Activated gamma-delta T cell (primary cell): Measurements from ENCODE around the gene CRY2.

Experiments
- DNase-seq: peaks from one replicate; lab custom pipeline; 2025; lab: John Stamatoyannopoulos, UW

CRY2 gene

DNA sequence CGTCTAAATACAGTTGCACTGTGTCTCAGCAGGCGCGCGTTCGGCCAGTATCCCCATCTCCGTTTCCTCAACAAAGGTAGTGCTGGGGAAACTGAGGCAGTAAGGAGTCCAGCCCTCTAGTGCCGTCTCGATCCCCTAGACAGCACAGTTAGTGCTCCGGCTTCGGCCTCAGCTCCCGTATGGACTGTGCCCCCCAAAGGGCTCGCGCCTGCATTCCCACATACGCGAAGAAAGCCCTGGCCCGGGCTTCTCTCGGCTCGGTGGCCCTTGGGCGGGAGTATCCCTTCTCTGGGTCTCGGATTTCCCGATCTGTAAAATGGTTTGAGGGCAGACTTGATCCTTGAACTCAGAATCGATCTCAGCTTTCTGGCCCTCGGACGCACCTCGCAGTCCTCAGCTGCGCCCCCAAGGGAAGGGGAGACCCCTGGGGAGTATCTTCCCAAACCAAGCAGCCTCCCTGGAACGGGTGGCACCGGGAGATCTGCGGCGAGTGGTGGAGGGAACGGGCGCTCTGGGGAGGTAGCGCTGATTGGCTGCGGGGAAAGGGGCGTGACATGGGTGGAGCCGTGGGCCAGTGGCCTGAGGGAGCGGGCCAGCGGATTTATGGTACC is 71.2 kb downstream of the CRY2 start:
- peak; percentile 36 for DNase-seq

GRCh38 chr11:45918962-45919675 is 71.8 kb downstream of the CRY2 start:
- no peak for DNase-seq

GRCh38 chr11:45919806-45920530 is 72.7 kb downstream of the CRY2 start:
- DNase-seq, result no peak

DNA sequence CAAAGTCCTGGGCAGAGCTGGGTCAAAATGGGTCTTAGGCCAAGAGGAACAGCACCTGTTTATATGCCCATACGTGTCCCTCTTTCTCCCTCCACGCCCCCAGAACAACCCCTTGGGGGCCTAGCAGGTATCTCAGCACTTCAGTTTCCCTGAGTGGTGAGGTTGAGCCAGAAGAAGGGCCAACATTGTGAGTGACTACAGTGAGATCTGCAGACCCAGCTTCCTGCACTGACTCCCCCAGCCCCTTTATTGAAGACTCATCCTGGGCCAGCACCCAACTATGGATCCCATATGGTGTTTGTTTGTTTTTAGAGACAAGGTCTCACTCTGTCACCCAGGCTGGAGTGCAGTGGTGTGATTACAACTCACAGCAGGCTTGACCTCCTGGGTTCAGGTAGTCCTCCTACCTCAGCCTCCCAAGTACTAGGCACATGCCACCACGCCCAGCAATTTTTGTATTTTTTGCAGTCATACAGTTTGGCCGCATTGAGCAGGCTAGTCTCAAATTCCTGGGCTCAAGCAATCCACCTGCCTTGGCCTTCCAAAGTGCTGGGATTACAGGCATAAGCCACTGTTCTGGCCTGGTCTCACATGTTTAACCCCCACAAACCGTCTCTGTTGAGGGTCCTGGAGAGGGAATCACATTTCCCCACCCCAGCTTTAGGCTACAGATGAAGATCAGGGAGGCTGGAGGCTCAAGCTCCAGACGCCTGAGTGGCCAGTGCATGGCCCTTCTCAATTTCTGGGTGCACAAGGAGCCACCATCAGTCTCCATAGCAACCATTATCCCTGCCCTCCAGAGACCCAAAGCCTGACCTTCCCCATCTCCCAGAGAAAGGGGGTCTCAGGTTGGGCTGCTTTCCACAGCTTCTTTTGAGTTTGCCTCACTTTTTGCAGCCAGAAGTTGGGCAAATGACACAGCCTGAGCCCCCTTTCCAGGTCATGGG is 73.5 kb downstream of the CRY2 start:
- no peak for DNase-seq

DNA sequence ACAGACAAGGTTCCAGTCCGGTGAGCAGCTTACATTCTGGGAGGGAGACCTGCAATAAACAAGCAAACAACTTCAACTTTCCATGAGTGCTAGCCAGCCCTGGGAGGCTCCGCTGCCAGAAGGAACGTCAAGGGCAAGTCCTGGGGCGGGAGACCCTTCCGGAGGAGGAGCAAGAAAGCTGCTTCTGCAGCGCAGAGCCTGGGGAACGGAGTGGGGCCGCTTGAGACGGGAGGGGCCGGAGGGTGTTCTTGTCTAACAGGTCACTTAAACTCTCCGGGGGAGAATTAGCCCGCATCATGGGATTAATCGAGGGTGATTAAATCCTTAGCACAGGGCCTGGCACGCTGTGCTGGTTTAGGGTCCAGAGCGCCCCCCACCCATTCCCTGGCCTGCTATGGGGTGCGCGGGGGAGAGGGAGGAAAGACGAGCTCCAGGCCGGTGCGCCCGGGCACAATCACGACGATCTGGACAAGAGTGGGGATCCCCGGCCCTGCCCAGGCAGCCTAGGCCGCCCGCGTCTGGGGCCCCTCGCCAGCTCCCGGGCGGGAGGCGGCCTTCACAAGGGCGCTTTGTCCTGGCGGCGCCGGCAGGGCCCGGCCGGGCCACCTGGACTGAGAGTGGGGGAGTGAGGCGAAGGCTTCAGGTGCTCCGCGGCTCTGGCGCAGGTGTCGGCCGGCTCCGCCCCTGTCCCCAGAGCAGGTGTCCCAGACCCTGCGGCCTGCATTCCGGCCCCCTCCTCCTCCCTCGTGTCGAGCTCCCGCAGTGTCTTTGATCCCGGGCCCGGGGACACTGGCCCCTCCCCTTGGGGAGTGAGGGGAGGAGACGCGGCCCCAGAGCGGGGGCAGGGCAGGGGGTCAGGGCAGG is 74.5 kb downstream of the CRY2 start:
- DNase-seq, result peak; percentile 21

GRCh38 chr11:45922425-45923082 is 75.3 kb downstream of the CRY2 start, which contains the start of gene LARGE2:
LARGE2 (plus strand) TSS chr11:45922656; CDS start chr11:45922883, 227 bp downstream.
- peak; percentile 32 for DNase-seq

GRCh38 chr11:45924036-45924915 is 77.0 kb downstream of the CRY2 start:
- DNase-seq, result no peak

- DNase-seq, result no peak
Measured at GRCh38 chr11:45924927-45925326, 77.7 kb downstream of the CRY2 start.

- DNase-seq, result no peak
Measured at GRCh38 chr11:45925550-45925949, 78.3 kb downstream of the CRY2 start.

GRCh38 chr11:45926001-45926401 is 78.7 kb downstream of the CRY2 start:
- DNase-seq, result no peak

- DNase-seq, result no peak
Measured at GRCh38 chr11:45926536-45927331, 79.5 kb downstream of the CRY2 start.

- DNase-seq, result no peak
Measured at GRCh38 chr11:45927332-45927683, 80.0 kb downstream of the CRY2 start.

DNA sequence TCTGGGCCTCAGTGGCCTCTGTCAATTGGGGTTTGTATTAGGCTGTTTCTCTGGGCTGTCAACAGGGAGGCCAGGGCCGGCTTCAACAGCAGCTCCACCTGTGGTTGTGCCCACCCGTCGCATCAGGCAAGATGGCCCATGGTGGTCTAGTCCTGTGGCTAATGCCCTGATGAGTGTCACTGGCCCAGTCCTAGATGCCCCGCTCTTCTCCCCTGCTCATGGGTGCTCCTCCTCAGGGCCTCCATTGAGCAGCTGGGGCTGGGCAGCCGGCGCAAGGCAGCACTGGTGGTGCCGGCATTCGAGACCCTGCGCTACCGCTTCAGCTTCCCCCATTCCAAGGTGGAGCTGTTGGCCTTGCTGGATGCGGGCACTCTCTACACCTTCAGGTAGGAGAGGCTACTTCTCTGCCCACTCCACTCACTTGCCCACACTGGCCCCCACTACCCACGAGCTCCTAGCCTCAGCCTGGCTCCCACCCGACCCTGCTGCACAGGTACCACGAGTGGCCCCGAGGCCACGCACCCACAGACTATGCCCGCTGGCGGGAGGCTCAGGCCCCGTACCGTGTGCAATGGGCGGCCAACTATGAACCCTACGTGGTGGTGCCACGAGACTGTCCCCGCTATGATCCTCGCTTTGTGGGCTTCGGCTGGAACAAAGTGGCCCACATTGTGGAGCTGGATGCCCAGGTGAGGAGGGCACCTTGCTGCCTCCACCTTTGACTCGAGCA is 80.6 kb downstream of the CRY2 start:
- no peak for DNase-seq

- DNase-seq, result no peak
Measured at GRCh38 chr11:45928535-45929215, 81.4 kb downstream of the CRY2 start.

- DNase-seq, result no peak
Measured at GRCh38 chr11:45929486-45930030, 82.3 kb downstream of the CRY2 start.

DNA sequence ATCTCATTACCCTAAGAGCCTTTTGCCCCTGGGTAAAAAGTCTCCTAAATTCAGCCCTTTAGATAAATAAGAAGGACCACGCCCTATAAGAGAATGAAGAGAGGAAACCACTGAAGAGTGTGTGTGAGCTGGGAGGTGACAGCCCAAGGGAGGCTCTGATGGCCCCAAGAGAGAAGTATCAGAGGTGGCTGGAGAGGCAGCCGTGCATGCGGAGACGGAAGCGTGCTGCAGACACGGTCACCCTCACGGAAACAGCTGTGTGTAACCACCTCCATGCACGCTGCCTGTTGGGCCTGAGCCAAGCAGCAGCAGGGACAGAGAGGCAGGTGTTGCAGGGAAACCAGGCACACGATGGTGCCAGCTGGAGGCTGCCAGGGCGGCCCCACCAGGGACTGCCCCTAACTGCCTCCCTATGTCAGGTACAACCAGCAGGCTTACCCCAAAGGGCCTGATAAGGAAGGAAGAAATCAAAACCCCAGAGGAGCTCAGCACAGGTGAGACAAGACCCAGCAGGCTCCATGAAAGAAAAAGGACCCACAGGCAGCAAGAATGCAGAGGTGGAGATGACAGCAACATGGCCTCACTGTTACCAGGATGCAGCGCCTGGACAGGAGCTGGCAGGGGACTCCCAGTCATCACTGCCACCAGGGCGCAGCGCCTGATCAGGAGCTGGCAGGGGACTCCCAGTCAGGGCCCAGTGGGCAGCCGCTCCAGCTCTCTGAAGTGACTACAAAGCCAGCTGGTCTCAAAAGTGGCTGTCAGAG is 82.9 kb downstream of the CRY2 start:
- peak; percentile 25 for DNase-seq
